ENCODE results near the gene SWT1. TPM values are rescaled to one million over a fixed set of nuclear protein-coding genes. Genes with fewer than 3 reads are reported as not detected.

The SWT1 gene
- total RNA-seq, 1 donor = 6.9 TPM

- Histone ChIP-seq H3K27me3 (ENCODE audit: insufficient read depth, low read length) (no peaks in the 10 kb centered on the region), H3K9me3 (ENCODE audit: low read depth, low read length) (no peaks in the 10 kb centered on the region), H3K79me2 (ENCODE audit: insufficient read depth, low read length) (no peaks in the 10 kb centered on the region), H3K4me1 (ENCODE audit: insufficient read depth, low read length) (no peaks in the 10 kb centered on the region), H2AFZ (ENCODE audit: low read length) (no peak overlapping the region), H3K4me2 (ENCODE audit: insufficient read depth, low read length) (no peak overlapping the region), H3K27ac (ENCODE audit: low read depth, low read length) (no peak overlapping the region), H4K20me1 (ENCODE audit: insufficient read depth, low read length) (no peaks in the 10 kb centered on the region), H3K4me3 (ENCODE audit: insufficient read depth, low read length) (no peak overlapping the region), H3K36me3 (ENCODE audit: insufficient read depth, low read length) (no peaks in the 10 kb centered on the region)
- no peak for TF ChIP-seq CTCF (IDR thresholded peaks at IDR 0.05; ENCODE audit: extremely low read depth, low read depth, low read length)
- DNase-seq (ENCODE audit: insufficient read length, low spot score, missing footprints) = no peak
Measured at GRCh38 chr1:185328255-185328654, 171.3 kb downstream of the SWT1 start.

GRCh38 chr1:185334182-185334581 lies 177.2 kb downstream of the SWT1 start:
- TF ChIP-seq CTCF (IDR thresholded peaks at IDR 0.05; ENCODE audit: extremely low read depth, low read depth, low read length) = no peak
- Histone ChIP-seq H3K4me2 (ENCODE audit: insufficient read depth, low read length) (no peak overlapping the region), H2AFZ (ENCODE audit: low read length) (no peak overlapping the region), H3K27ac (ENCODE audit: low read depth, low read length) (no peak overlapping the region), H3K79me2 (ENCODE audit: insufficient read depth, low read length) (no peaks in the 10 kb centered on the region), H4K20me1 (ENCODE audit: insufficient read depth, low read length) (no peaks in the 10 kb centered on the region), H3K9me3 (ENCODE audit: low read depth, low read length) (no peaks in the 10 kb centered on the region), H3K27me3 (ENCODE audit: insufficient read depth, low read length) (no peaks in the 10 kb centered on the region), H3K4me1 (ENCODE audit: insufficient read depth, low read length) (peaks cover 3% of the 10 kb centered on the region), H3K4me3 (ENCODE audit: insufficient read depth, low read length) (no peak overlapping the region), H3K36me3 (ENCODE audit: insufficient read depth, low read length) (no peaks in the 10 kb centered on the region)
- no peak for DNase-seq (ENCODE audit: insufficient read length, low spot score, missing footprints)

GRCh38 chr1:185337246-185337645 lies 180.3 kb downstream of the SWT1 start:
- no peak overlapping the region for H3K4me3 ChIP-seq (ENCODE audit: insufficient read depth, low read length)
- no peak overlapping the region for H3K27ac ChIP-seq (ENCODE audit: low read depth, low read length)
- no peaks in the 10 kb centered on the region for H3K27me3 ChIP-seq (ENCODE audit: insufficient read depth, low read length)
- no peak overlapping the region for H3K4me2 ChIP-seq (ENCODE audit: insufficient read depth, low read length)
- H3K36me3 ChIP-seq (ENCODE audit: insufficient read depth, low read length) = no peaks in the 10 kb centered on the region
- H2AFZ ChIP-seq (ENCODE audit: low read length) = no peak overlapping the region
- no peak for TF ChIP-seq CTCF (IDR thresholded peaks at IDR 0.05; ENCODE audit: extremely low read depth, low read depth, low read length)
- H3K79me2 ChIP-seq (ENCODE audit: insufficient read depth, low read length) = no peaks in the 10 kb centered on the region
- H3K9me3 ChIP-seq (ENCODE audit: low read depth, low read length) = no peaks in the 10 kb centered on the region
- DNase-seq (ENCODE audit: insufficient read length, low spot score, missing footprints) = peak; percentile 60
- H4K20me1 ChIP-seq (ENCODE audit: insufficient read depth, low read length) = no peaks in the 10 kb centered on the region
- H3K4me1 ChIP-seq (ENCODE audit: insufficient read depth, low read length) = peaks cover 3% of the 10 kb centered on the region

- DNase-seq (ENCODE audit: insufficient read length, low spot score, missing footprints) = no peak
- Histone ChIP-seq H3K36me3 (ENCODE audit: insufficient read depth, low read length) (no peaks in the 10 kb centered on the region), H3K4me2 (ENCODE audit: insufficient read depth, low read length) (no peak overlapping the region)
Measured at GRCh38 chr1:185338719-185339622, 182.0 kb downstream of the SWT1 start.

More at GRCh38 chr1:185338719-185339622, 182.0 kb downstream of the SWT1 start:
- peaks cover 3% of the 10 kb centered on the region for H3K4me1 ChIP-seq (ENCODE audit: insufficient read depth, low read length)
- no peaks in the 10 kb centered on the region for H3K79me2 ChIP-seq (ENCODE audit: insufficient read depth, low read length)
- no peaks in the 10 kb centered on the region for H4K20me1 ChIP-seq (ENCODE audit: insufficient read depth, low read length)
- no peak overlapping the region for H3K4me3 ChIP-seq (ENCODE audit: insufficient read depth, low read length)
- H3K27me3 ChIP-seq (ENCODE audit: insufficient read depth, low read length) = no peaks in the 10 kb centered on the region
- TF ChIP-seq CTCF (IDR thresholded peaks at IDR 0.05; ENCODE audit: extremely low read depth, low read depth, low read length) = no peak
- no peak overlapping the region for H3K27ac ChIP-seq (ENCODE audit: low read depth, low read length)
- H2AFZ ChIP-seq (ENCODE audit: low read length) = peak overlapping the region; percentile 30
- no peaks in the 10 kb centered on the region for H3K9me3 ChIP-seq (ENCODE audit: low read depth, low read length)
